Measurements from ENCODE around the gene RAET1L.
"Not testable (repeated sequence)": the region's sequence is repeated elsewhere in the genome, so short reads cannot be mapped to it uniquely, and the experiment has no call there.

The RAET1L gene

DNA sequence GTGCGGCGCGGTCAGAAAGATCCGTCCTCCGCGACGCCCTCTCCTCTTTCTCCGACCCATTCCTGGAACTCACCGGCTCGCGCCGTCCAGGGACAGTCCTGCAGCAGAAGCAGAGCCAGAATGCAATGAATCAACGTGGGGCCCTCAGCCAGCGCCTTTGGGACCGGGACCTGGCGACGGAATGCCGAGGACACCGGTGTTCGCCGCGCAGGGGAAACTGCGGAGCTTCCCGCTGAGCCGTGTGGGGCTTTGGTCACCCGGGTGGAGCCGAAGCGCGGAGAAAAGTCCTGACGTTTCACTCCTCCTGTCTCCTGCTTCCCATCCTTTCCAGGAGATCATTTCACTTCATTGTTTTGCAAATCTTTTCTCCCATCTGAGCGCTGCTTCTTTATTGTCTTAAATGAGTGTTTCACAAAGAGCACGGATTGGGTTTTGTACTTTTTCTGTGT, 35.1 kb downstream of the RAET1L start:
- no peak for DNase-seq

DNA sequence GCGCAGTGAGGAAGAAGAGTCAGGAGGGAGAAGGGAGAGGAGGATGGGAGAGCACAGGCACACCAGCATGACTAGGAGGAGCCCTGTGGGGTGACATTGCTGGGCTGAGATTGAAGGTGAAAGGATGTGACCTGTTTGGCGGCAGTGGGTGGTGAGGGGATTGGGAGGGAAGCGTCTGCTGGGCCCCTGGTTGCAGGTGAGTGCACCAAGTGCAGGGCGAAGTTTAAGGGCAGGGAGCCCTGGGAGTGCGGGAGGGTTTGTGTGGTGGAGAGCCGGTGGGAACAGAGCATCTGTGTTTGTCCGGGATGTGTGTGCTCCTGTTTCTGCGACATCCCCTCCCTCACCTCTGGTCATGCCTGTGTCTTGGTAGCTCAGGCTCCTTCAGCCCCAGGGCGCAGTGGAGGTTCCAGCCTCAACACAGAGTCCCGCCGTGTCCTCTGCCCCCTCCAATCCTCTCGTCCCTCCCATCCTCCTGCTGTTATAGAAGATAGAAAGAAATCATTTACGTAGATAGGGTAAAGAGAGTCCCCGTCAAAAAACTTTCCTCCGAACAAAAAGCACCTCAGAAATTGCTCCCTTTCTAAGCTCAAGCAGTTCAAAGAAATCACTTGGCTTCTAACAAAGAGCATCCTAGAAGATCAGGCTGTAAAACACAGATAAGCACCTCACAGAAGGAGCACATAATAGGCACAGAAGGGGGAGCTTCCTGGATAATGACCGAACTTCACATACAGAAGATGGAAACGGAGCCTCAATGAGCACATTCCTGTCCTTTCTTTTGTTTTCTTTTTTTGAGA, 36.6 kb downstream of the RAET1L start:
- DNase-seq: no peak

DNA sequence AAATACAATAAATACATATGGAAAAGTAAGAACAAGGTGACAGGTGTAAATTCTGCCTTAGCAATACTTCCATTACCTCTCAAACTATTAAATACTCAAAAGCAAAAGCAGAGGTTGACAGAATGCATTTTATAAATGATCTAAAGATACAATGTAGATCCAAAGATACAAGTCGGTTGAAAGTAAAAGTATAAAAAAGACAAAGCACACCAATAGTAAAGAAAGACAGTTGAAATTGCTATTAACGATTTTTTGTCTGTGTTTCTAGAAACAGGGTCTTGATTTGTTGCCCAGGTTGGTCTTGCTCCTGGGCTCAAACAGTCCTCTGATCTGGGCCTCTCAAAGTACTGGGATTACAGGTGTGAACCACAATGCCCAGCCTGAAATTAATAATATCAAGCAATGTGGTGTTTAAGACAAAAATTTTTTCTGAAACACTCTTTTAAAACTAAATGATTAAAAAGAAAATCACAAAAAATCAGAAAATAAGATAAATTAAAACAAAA, 37.7 kb downstream of the RAET1L start:
- no peak for DNase-seq

DNA sequence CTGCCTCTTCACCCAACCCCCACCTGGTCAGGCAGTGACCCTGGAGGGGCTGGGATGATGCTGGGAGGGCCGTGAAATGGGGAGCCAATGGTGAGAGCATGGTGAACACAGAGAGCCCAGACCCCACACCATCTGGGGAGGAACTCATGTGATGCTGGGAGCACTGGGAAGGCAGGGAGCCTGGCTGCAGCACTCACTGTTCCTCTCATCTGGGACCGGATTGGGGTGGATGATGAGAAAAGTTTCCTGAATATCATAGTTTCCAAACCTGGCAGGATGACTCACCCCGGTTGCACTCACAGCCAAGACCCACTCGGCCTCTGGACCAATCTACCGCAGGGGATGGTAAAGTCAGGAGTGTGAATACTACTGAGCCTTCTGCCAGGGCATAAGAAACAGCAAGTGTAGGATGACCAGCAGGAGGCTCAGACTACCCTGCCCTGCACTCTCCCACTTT, 39.8 kb downstream of the RAET1L start:
- no peak for DNase-seq

DNA sequence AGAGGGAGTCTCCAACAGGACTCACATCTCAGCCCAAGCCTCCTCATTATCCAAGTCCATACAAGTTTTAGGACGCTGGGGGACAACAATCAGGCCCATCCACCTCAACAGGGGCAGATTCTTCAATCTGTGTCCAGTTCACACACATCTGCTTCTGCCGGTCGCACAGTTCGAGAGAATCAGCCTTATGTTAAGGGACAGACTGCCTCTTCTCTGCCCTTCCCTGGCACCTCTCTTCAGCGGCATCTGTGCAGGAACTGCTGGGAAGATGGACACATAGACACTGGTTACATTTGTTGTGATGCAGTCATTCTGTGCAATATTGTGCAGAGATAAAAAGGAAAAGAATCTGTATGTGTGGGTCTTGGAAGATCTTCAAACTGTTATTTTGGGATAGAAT, 40.6 kb downstream of the RAET1L start:
- DNase-seq: no peak

DNA sequence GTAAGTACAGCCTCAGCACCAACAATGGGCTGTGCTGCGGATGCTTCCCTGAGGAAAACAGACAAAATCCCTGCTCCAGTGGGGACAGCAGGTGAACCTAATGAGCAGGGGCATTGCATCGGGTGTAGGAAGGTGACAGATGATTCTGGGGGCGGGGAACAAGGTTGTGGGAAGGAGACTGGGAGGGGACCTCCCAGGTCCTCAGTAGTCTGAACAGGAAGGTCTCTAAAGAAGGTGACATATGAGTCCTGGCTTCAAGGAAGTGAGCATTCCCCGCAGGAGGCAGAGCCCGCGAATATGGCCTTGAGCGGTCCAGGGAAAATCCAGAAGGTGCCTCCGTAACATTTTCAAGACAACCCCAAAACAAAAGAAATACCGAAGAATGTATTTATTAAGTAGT, 42.2 kb downstream of the RAET1L start:
- DNase-seq: no peak

DNA sequence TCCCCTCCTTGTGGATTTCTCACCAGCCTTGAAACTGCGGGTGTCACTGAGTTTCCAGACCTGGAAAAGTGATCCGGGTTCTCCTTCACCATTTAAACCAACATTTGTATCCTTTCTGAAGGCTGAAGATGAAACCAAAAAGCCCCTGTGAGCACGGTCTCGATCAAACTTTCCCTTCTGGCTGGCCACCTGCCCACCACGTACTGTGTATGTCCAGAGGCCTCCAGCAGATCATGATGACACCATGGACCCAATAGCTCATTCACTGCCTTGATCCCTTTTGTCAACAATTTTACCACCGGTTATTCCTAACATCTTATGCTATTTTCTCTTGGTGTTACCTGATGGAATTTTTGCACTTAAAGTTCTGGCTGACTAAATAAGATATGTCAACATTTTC, 46.0 kb downstream of the RAET1L start:
- DNase-seq: no peak

DNA sequence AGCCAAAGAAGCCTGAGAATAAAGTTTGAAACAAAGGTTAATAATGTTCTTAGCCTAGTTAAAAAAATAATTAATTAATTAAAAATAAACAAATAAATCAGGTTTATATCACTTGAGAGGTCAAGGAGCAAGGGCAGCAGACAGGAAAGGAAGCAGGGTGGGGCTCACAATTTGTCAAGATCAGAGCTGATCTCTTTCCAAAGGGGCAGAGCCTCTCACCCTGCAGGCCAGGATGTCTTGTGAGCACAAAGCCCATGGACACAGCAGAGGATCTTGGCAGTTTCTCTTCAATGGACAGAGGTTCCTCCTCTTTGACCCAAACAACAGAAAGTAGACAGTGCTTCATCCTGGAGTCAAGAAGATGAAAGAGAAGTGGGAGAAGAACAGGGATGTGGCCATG, 46.7 kb downstream of the RAET1L start:
- no peak for DNase-seq

DNA sequence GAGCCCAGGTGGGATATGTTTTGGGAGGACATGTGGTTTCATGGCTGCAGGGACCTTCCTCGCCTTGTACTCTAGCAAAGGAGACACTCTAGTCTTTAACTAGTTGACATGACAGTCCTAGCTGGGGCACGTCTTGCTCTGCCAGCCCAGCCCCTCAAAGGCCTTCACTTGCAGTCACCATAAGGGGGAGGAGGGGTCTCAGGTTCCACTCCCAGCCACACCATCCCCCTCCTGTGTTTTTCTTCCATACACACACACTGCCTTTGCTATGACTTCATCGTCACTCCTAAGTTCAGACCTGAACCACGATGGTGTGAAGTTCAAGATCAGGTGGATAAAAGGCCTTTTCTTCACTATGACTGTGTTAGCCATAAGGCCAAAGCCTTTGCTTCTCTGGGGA, 48.1 kb downstream of the RAET1L start:
- no peak for DNase-seq

DNA sequence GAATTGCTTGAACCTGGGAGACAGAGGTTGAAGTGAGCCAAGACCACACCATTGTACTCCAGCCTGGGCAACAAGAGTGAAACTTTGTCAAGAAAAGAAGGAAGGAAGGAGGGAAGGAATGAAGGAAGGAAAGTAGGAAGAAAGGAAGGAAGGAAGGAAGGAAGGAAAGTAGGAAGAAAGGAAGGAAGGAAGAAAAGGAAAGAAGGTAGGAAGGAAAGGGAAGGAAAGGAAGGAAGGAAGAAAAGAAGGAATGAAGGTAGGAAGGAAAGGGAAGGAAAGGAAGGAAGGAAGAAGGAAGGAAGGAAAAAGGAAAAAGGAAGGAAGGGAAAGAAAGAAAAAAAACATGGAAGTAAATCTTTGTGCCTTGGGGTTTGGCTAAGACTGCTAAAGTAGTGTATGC, 49.9 kb downstream of the RAET1L start:
- DNase-seq: no peak

DNA sequence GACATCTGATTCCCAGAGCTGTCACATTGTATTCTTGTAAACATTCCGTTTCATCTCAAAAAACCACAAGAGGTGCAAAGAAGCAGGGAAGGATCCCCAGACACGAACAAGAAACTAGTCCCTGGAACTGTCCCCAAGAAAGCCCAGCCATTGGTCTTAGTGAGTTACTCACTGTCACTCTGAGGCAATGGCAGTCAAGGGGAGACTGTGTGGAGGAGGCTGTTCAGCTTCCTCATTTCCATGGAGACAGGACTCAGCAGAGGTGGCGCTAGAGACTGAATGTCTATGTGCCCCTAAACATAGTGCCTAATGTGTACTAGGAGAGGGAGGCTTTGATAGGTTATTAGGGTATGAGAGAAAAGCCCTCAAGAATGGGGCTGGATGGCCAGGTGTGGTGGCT, 50.5 kb downstream of the RAET1L start:
- no peak for DNase-seq

DNA sequence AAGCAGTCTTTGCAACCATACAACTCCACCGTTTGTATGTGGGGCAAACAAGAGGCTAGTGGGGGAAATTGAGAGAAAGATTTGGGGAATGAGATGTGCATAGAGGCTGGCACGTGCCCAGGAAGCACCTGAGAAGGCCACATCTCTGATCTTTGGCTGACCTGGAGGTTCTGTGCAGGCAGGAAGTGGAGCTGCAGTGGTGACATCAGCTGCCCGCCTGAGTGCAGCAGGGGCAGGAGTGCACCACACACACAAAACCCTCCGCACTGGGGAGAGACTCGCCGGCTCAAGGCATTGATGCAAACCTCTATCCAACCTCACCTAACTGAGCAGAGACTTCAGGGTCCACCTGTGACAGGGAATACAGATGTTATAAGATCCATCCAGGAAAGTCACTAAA, 50.9 kb downstream of the RAET1L start:
- DNase-seq: not testable (repeated sequence)

DNA sequence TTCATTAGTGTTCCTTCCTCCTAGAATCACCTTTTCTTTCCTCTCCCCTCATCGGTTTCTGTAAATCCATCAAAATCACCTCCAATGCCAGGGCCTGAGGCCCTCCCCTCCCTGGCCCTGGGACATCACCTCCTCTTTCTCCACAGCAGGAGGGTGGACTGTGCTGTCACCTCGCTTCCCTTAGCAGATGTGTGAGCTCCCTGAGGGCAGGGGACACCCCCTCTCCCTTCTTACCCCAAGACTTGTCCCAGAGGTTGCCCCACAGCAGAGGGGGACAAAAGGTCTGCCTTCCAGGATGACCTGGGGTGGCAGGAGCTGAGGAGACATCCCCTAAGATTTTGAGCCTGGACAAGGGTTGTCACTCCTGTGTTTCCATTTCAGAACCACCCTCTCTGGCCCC, 55.7 kb downstream of the RAET1L start:
- DNase-seq: no peak

DNA sequence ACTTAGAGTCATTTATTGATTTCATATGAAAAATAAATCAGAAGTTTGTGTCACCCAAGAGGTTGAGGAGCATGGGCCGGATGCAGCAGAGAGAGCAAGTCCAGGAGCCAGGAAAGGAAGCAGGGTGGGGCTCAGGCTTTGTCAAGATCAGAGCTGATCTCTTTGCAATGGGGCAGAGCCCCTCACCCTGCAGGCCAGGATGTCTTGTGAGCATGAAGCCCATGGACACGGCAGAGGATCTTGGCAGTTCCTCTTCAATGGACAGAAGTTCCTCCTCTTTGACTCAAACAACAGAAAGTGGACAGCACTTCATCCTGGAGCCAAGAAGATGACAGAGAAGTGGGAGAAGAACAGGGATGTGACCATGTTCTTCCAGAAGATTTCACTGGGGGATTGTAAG, 56.4 kb downstream of the RAET1L start:
- not testable (repeated sequence) for DNase-seq
